GM12864 (cell line): ENCODE data around the gene DGKI.
A peak's percentile ranks its signal among the peaks of the same experiment; 100 is the strongest.

Experiments
- DNase-seq: peaks from one replicate; pipeline ENCODE4 v3.0.0-alpha.2; 2011; ENCODE audit warnings: low read depth
- H3K4me3 ChIP-seq: 2 replicates; pipeline ENCODE4 v1.5.1; 2011; ENCODE audit warnings: mild to moderate bottlenecking, low read depth, low read length, control low read depth
- TF ChIP-seq, protein P1 (sequence below): IDR thresholded peaks from 2 replicates; pipeline ENCODE4 v1.5.1; 2011; ENCODE audit warnings: low read depth, mild to moderate bottlenecking, moderate library complexity, low read length, control low read depth, inconsistent platforms; ENCODE audit errors: missing control alignments

DGKI gene

DNA sequence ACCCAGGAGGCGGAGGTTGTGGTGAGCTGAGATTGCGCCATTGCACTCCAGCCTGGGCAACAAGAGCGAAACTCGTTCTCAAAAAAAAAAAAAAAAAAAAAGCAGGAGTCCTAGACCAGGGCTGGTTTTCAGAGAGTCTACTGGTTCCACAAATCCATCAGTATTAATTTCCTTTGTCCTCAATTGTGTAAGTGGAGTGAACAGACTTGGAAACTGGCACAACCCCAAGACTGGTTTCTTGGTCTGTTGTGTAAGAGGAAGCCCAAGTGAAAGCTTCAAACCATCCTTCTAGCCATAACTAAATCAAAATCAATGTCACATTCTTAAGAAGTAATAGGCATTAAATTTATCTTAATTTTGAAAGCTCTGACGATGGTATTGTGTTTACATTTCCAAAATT lies 213.6 kb downstream of the DGKI start:
- no peak for DNase-seq
- TF ChIP-seq, protein P1, sequence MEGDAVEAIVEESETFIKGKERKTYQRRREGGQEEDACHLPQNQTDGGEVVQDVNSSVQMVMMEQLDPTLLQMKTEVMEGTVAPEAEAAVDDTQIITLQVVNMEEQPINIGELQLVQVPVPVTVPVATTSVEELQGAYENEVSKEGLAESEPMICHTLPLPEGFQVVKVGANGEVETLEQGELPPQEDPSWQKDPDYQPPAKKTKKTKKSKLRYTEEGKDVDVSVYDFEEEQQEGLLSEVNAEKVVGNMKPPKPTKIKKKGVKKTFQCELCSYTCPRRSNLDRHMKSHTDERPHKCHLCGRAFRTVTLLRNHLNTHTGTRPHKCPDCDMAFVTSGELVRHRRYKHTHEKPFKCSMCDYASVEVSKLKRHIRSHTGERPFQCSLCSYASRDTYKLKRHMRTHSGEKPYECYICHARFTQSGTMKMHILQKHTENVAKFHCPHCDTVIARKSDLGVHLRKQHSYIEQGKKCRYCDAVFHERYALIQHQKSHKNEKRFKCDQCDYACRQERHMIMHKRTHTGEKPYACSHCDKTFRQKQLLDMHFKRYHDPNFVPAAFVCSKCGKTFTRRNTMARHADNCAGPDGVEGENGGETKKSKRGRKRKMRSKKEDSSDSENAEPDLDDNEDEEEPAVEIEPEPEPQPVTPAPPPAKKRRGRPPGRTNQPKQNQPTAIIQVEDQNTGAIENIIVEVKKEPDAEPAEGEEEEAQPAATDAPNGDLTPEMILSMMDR = no peak

DNA sequence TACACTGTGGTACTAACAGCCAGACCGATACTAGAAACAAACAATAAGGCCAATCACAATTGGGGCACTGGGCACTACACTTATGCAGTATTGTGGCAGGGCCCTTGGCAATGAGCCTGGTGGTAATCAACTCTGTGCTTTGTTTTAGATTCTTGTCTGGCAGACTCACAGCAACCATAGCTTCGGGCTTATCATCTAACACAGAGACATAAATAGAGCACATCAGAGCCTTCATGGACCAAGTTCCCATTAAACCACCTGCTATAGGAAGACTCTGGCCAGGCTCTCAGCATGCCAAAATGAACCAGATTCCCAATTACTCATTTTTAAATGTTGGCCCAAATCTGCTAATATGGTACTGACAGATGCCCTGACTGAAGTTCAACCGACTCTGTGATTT lies 218.6 kb downstream of the DGKI start:
- TF ChIP-seq, protein P1 = no peak
- DNase-seq = no peak

More for the DNA sequence above, 213.6 kb downstream of the DGKI start:
- no peak overlapping the region for H3K4me3 ChIP-seq

DNA sequence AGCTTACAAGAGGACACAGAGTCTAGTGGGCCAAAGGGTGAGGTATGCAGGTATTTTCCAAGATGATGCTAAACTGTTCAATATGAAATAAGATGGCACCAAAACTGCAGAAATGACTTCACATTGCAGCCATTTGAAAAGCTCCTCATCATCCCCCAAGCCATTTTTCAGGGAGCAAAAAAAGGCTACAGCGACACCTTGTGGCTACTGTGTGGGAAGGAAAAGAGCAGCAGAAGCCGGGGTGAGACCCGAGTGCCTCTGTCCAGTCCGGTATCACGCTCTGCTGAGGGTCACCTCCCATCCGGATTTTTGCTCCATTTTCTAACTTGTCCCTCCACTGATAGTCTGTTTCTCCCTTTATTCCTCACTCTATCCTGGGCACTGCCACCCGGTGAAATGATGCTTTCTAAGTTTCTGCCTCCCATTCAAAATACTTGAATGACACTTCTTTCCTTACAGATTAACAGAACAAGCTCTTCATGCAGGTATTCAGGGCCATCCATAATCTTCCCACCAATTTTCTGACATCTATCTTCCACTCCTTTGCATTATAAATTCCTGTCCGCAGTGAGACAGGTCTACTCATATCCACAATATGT lies 220.2 kb downstream of the DGKI start:
- no peak overlapping the region for H3K4me3 ChIP-seq
- TF ChIP-seq, protein P1 = peak; percentile 87
- DNase-seq = peak; percentile 5

More for the DNA sequence above, 218.6 kb downstream of the DGKI start:
- H3K4me3 ChIP-seq = no peak overlapping the region

DNA sequence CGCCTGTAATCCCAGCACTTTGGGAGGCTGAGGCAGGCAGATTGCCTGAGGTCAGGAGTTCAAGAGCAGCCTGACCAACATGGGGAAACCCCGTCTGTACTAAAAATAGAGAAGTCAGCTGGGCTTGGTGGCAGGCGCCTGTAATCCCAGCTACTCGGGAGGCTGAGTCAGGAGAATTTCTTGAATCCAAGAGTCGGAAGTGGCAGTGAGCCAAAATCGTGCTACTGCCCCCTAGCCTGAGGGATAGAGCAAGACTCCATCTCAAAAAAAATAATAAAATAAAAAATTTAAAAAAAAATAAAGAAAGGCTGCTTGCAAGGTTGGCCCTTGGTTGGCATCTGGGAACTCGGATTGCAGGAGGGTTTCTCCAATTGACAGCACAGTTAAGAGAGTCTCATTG lies 221.6 kb downstream of the DGKI start:
- no peak for DNase-seq
- TF ChIP-seq, protein P1 = no peak
- no peak overlapping the region for H3K4me3 ChIP-seq

DNA sequence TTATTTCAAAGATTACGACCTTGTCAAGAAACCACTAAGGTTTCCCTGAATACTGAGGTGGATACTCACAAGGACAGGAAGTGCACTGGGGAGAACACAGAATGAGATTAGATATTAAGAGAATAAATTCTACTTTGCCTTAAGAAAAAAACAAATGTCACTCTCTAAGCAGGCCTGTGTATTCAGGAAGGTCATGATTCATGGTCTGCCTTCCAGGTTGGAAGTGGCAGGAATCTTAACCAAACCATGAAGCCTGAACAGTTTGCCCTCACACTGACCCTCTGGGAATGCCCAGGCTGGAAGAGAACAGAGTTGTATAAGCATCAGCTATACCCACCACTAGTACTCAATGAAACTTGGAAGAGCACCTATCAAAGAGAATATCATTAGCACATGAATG lies 227.6 kb downstream of the DGKI start:
- TF ChIP-seq, protein P1 = no peak
- H3K4me3 ChIP-seq = no peak overlapping the region
- no peak for DNase-seq

DNA sequence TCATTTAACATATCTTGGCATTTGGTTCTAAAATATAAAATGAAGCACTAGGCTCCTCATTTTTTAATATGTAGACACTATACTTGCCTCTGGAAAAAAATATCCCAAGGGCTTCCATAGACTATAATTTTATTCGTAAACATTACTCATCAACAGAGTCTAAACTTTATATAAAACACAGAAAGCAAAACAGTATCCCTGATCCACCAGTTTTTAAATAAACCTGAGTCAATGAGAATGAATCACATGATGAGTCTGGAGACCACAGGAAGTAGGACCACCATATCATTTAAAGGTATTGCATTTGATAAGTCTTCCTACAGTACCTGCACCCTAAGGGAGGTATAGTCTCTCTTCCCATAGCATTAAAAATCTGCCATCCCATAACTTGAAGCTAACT lies 228.0 kb downstream of the DGKI start:
- DNase-seq = no peak
- H3K4me3 ChIP-seq = no peak overlapping the region
- TF ChIP-seq, protein P1 = no peak

DNA sequence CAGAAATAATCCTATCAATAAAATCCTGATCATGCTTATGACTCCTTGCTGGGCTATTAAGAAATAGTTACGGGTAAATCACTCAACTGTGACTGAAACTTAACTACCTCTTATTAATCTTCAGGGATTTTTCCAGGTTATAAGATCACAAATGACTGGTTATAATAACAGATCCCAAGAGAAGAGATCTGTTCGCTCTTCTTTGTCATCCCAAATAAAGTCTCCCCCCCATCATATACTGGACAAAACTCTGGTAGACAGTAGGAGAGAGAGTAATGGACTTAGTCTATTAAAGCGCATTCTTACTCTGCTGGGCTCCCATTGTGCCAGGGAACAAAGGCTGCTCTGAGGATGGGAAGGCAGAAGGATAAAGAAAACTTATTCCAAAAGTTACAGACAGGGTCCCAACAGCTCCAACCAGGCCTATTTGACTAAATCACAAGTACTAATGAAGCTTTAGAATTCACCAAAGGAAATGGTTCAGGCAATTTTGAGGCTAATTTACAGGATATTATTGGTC lies 233.7 kb downstream of the DGKI start:
- DNase-seq = no peak
- TF ChIP-seq, protein P1 = no peak
- no peak overlapping the region for H3K4me3 ChIP-seq
